B cell (primary cell): ENCODE measurements around the gene GIGYF2.

ENCODE experiments used
- EZH2 ChIP-seq: IDR thresholded peaks from 2 replicates; pipeline ENCODE4 v1.6.1; 2012; ENCODE audit warnings: borderline replicate concordance, low read depth, mild to moderate bottlenecking, moderate library complexity, low read length; ENCODE audit not compliant: insufficient read depth, poor library complexity, severe bottlenecking
- TF ChIP-seq, protein P1 (sequence below): fragments of 200-600 bp; IDR thresholded peaks from one replicate; pipeline ENCODE4 v1.8.0; 2022; ENCODE audit warnings: antibody characterized with exemption, mild to moderate bottlenecking

DNA sequence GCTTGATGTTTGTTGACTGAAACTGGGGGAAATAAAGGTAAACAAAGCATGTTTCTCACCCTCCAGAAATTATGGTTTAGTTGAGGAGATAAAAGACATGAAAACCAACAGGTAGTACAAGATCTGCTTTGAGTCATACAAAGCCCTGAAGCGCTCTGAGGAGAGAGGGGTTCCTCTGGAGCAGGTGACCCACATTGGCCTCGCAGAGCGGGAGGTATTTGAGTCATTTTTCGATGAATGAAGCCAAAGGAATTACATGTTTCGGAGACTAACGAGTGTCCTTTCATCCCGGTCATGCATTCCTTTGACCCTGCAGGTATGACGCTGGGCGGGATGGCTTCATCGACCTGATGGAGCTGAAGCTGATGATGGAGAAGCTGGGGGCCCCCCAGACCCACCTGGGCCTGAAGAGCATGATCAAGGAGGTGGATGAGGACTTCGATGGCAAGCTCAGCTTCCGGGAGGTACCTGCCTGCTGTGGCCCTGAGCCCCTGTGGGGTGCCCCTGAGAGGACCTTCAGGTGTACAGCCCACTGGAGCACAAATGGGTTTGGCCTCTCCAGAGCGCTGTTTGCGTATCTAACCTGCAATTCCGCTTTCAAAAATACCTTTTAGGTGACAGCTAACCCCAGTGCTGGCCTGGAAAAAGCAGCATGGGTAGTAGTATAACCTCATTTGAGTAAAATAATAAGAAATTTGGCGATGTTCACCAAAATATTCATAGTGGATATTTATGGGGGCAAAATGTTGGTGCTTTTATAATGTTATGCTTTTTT is 34.5 kb upstream of the GIGYF2 start:
- TF ChIP-seq, protein P1, sequence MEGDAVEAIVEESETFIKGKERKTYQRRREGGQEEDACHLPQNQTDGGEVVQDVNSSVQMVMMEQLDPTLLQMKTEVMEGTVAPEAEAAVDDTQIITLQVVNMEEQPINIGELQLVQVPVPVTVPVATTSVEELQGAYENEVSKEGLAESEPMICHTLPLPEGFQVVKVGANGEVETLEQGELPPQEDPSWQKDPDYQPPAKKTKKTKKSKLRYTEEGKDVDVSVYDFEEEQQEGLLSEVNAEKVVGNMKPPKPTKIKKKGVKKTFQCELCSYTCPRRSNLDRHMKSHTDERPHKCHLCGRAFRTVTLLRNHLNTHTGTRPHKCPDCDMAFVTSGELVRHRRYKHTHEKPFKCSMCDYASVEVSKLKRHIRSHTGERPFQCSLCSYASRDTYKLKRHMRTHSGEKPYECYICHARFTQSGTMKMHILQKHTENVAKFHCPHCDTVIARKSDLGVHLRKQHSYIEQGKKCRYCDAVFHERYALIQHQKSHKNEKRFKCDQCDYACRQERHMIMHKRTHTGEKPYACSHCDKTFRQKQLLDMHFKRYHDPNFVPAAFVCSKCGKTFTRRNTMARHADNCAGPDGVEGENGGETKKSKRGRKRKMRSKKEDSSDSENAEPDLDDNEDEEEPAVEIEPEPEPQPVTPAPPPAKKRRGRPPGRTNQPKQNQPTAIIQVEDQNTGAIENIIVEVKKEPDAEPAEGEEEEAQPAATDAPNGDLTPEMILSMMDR, result no peak
- TF ChIP-seq EZH2, result no peak
